Activated CD4-positive, alpha-beta T cell treated with anti-CD3 and anti-CD28 coated beads for 36 hours (primary cell): Measurements from ENCODE around the gene CCDC74A. TPM values are rescaled to one million over a fixed set of nuclear protein-coding genes. Genes with fewer than 3 reads are reported as not detected.
"Not testable (repeated sequence)": the region's sequence is repeated elsewhere in the genome, so short reads cannot be mapped to it uniquely, and the experiment has no call there.

Source experiments
- ATAC-seq: fragments of 200-7000 bp; cut with Tn5 transposase; one replicate; pipeline ENCODE4 v1.10.0; 2021; ENCODE audit warnings: mild to moderate bottlenecking, moderate library complexity
- CTCF ChIA-PET: fragments of 350-600 bp; sonication (Branson Sonifier 250); formaldehyde crosslinking; loops from one replicate; lab custom pipeline; 2021; ENCODE audit warnings: antibody characterized with exemption; lab: Charles Lee
- POLR2A ChIA-PET: fragments of 350-600 bp; sonication (Branson Sonifier 250); formaldehyde crosslinking; loops from one replicate; lab custom pipeline; 2021; ENCODE audit warnings: antibody characterized with exemption, inconsistent platforms; lab: Charles Lee
- DNase-seq: peaks from one replicate; pipeline ENCODE4 v3.0.0-alpha.2; 2020
- H3K27ac Mint-ChIP-seq: one replicate; pipeline ENCODE4 v1.8.0; 2021; ENCODE audit warnings: mixed read lengths
- H3K27me3 Mint-ChIP-seq: one replicate; pipeline ENCODE4 v1.8.0; 2021; ENCODE audit warnings: mixed read lengths
- H3K36me3 Mint-ChIP-seq: one replicate; pipeline ENCODE4 v1.8.0; 2021; ENCODE audit warnings: low read depth, mixed read lengths
- H3K4me1 Mint-ChIP-seq: one replicate; pipeline ENCODE4 v1.8.0; 2021; ENCODE audit warnings: mixed read lengths
- H3K4me3 Mint-ChIP-seq: one replicate; pipeline ENCODE4 v1.8.0; 2021; ENCODE audit warnings: mild to moderate bottlenecking, moderate library complexity, mixed read lengths
- H3K9me3 Mint-ChIP-seq: one replicate; pipeline ENCODE4 v1.8.0; 2021; ENCODE audit warnings: low read depth, mixed read lengths
- intact Hi-C, 2 experiments: fragments of 100-400 bp; cut with DNase I in 1 of 2; cut with micrococcal nuclease in 1 of 2; formaldehyde crosslinking; loops; one replicate each; pipeline versions ENCODE4 v1.14.2 to v1.15.1; 2022 to 2024; cut with DNase I, micrococcal nuclease
- total RNA-seq, 2 experiments: library from RNA; stranded (reverse); gene quantifications; one replicate each; pipeline ENCODE4 v1.2.3, GENCODE V29; 2021

CCDC74A gene
- total RNA-seq, 2 experiments from 2014 or later, result 3.0 to 3.5 TPM

- POLR2A ChIA-PET, H3K4me3 Mint-ChIP-seq, H3K9me3 Mint-ChIP-seq, H3K36me3 Mint-ChIP-seq, DNase-seq, ATAC-seq, CTCF ChIA-PET, intact Hi-C loops, H3K4me1 Mint-ChIP-seq, H3K27me3 Mint-ChIP-seq, H3K27ac Mint-ChIP-seq: not testable (repeated sequence)
Measured at GRCh38 chr2:131544006-131544812, 16.5 kb downstream of the CCDC74A start.

DNA sequence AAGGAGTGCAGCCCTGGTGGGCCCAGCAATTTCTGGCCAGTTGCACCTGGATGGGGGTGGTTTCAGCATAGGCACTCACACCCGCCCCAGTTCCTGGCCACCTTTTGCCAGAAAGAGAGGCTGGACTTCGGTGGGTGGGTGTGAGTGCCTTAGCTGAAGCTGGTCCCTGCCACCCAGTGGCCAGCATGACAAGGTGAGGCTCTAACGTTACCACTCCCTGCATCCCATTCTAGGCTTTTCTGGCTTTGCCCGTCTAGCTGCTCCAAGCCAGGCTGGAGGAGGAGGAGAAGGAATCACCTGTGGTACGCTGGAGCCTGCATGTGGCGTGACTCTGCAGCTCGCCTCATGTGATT lies 17.1 kb downstream of the CCDC74A start:
- ATAC-seq, H3K4me1 Mint-ChIP-seq, POLR2A ChIA-PET, H3K36me3 Mint-ChIP-seq, intact Hi-C loops, H3K27ac Mint-ChIP-seq, H3K4me3 Mint-ChIP-seq, H3K27me3 Mint-ChIP-seq, DNase-seq, CTCF ChIA-PET, H3K9me3 Mint-ChIP-seq: not testable (repeated sequence)

DNA sequence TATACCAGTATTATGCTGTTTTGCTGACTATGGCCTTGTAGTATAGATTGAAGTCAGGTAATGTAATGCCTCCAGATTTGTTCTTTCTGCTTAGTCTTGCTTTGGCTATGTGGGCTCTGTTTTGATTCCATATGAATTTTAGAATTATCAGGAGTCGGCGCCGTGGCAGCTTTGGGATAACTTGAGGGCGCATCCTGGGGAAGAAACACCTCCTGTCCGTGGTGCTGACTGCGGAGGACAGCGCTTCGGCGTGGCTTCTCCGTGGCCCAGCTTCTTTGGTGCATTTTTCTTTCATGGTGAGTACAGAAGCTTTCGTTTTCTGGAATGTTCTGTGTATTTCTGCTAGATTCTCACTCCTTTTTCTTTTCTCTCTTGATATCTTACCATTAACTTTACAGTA lies 25.2 kb downstream of the CCDC74A start:
- POLR2A ChIA-PET, result no interaction called here
- no peak overlapping the region for H3K4me3 Mint-ChIP-seq
- DNase-seq, result no peak

DNA sequence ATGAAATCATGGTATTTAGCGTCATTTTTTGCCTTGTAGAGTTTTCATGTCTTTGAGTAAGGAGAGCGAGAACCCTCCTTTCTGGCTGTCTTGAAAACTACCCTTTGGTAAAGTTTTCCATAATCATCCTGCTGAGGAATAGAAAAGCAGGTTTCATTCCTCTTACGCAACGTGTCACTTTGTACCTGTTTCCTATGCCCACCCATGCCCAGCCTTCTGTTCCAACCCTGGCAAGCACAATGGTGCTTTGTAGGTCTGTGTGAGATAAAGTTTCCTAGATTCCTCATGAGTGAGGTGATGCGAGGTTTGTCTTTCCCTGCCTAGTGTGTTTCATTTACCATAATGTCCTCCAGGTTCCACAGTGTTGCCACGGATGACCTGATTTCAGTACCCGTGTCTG lies 29.3 kb downstream of the CCDC74A start:
- no peak overlapping the region for H3K27ac Mint-ChIP-seq
- ChIA-PET POLR2A (no interaction called here), CTCF (no interaction called here)
- peaks cover 21% of the 10 kb centered on the region for H3K27me3 Mint-ChIP-seq
- H3K9me3 Mint-ChIP-seq, result no peaks in the 10 kb centered on the region
- ATAC-seq (no peak), DNase-seq (no peak)
- intact Hi-C loops, result no loop called here
- no peaks in the 10 kb centered on the region for H3K36me3 Mint-ChIP-seq
- peaks cover 2% of the 10 kb centered on the region for H3K4me1 Mint-ChIP-seq
- no peak overlapping the region for H3K4me3 Mint-ChIP-seq

More for the DNA sequence above, 25.2 kb downstream of the CCDC74A start:
- ATAC-seq, result no peak
- intact Hi-C loops, result no loop called here
- Mint-ChIP-seq H3K9me3 (no peaks in the 10 kb centered on the region), H3K36me3 (no peaks in the 10 kb centered on the region), H3K27ac (no peak overlapping the region), H3K4me1 (peaks cover under 1% of the 10 kb centered on the region), H3K27me3 (peaks cover 15% of the 10 kb centered on the region)
- CTCF ChIA-PET, result no interaction called here

GRCh38 chr2:131557558-131558321 lies 30.1 kb downstream of the CCDC74A start:
- ChIA-PET POLR2A (no interaction called here), CTCF (no interaction called here)
- H3K9me3 Mint-ChIP-seq, result no peaks in the 10 kb centered on the region
- peaks cover 2% of the 10 kb centered on the region for H3K4me1 Mint-ChIP-seq
- no peak overlapping the region for H3K4me3 Mint-ChIP-seq
- H3K27ac Mint-ChIP-seq, result no peak overlapping the region
- intact Hi-C loops, result no loop called here
- ATAC-seq (no peak), DNase-seq (no peak)
- peaks cover 21% of the 10 kb centered on the region for H3K27me3 Mint-ChIP-seq
- H3K36me3 Mint-ChIP-seq, result no peaks in the 10 kb centered on the region

GRCh38 chr2:131566371-131566770 lies 38.7 kb downstream of the CCDC74A start:
- ATAC-seq, result no peak
- no peak overlapping the region for H3K4me3 Mint-ChIP-seq
- no peak overlapping the region for H3K27ac Mint-ChIP-seq
- H3K9me3 Mint-ChIP-seq, result no peaks in the 10 kb centered on the region
- POLR2A ChIA-PET, result no interaction called here
- intact Hi-C loops, result no loop called here
- peaks cover 25% of the 10 kb centered on the region for H3K27me3 Mint-ChIP-seq
- H3K36me3 Mint-ChIP-seq, result no peaks in the 10 kb centered on the region
- CTCF ChIA-PET, result no interaction called here
- no peak for DNase-seq
- no peaks in the 10 kb centered on the region for H3K4me1 Mint-ChIP-seq

- H3K36me3 Mint-ChIP-seq, result no peaks in the 10 kb centered on the region
- no peak overlapping the region for H3K4me3 Mint-ChIP-seq
- intact Hi-C loops, result no loop called here
- H3K27ac Mint-ChIP-seq, result no peak overlapping the region
- no peaks in the 10 kb centered on the region for H3K9me3 Mint-ChIP-seq
- no peaks in the 10 kb centered on the region for H3K4me1 Mint-ChIP-seq
- ChIA-PET CTCF (no interaction called here), POLR2A (no interaction called here)
- peaks cover 26% of the 10 kb centered on the region for H3K27me3 Mint-ChIP-seq
- no peak for DNase-seq
- ATAC-seq, result no peak
Measured at GRCh38 chr2:131567891-131568290, 40.2 kb downstream of the CCDC74A start.

DNA sequence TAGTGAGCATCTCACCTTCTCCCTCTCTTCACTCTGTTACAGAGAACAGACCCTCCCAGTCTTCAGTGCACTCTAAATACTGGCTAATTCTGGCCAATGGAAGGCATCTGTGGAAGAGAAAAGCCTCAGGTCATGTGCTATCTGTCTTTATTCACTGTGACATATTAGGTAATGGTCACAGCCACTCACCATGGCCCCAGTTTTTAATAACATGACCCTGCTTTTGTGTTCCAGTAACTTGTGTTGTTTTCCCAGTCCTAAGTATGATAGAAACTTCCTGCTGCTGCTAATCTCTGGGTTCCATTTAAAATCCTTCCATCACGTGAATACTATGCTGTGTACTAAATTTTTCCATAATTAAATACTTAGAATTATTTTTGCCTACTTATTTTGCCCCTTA lies 40.7 kb downstream of the CCDC74A start:
- H3K27ac Mint-ChIP-seq, DNase-seq, H3K4me3 Mint-ChIP-seq, intact Hi-C loops, H3K36me3 Mint-ChIP-seq, H3K4me1 Mint-ChIP-seq, POLR2A ChIA-PET, H3K9me3 Mint-ChIP-seq, ATAC-seq, CTCF ChIA-PET: not testable (repeated sequence)
- H3K27me3 Mint-ChIP-seq, result peaks cover 30% of the 10 kb centered on the region

DNA sequence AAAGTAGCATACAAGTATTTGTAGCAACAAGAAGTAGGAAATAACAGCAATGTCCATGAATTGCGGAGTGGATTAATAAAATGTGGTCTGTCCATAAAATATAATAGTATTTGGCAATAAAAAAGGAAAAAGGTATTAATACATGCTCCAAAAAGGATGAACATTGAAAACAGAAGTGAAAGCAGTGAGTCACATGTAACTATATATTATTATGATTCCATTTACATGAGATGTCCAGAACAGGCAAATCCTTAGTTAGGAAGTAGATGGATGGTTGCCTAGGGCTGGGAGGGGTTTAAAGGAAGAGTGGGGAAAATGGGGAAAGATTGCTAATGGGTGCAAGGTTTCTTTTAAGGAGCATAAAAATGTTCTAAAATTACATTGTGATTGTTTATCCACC lies 44.5 kb downstream of the CCDC74A start:
- no peak overlapping the region for H3K4me3 Mint-ChIP-seq
- intact Hi-C loops, result no loop called here
- ChIA-PET CTCF (no interaction called here), POLR2A (no interaction called here)
- no peaks in the 10 kb centered on the region for H3K9me3 Mint-ChIP-seq
- H3K27ac Mint-ChIP-seq, result no peak overlapping the region
- no peaks in the 10 kb centered on the region for H3K36me3 Mint-ChIP-seq
- ATAC-seq, result no peak
- DNase-seq, result no peak
- no peaks in the 10 kb centered on the region for H3K4me1 Mint-ChIP-seq
- H3K27me3 Mint-ChIP-seq, result peaks cover 23% of the 10 kb centered on the region

GRCh38 chr2:131577812-131578211 lies 50.1 kb downstream of the CCDC74A start:
- Mint-ChIP-seq H3K4me3 (no peak overlapping the region), H3K4me1 (no peaks in the 10 kb centered on the region), H3K36me3 (no peaks in the 10 kb centered on the region), H3K9me3 (no peaks in the 10 kb centered on the region), H3K27ac (no peak overlapping the region), H3K27me3 (peaks cover 33% of the 10 kb centered on the region)
- intact Hi-C loops, result no loop called here
- ATAC-seq (no peak), DNase-seq (no peak)
- POLR2A ChIA-PET, result no interaction called here
- CTCF ChIA-PET, result no interaction called here

- ChIA-PET POLR2A (no interaction called here), CTCF (no interaction called here)
- Mint-ChIP-seq H3K4me3 (no peak overlapping the region), H3K27me3 (peaks cover 37% of the 10 kb centered on the region), H3K36me3 (no peaks in the 10 kb centered on the region), H3K9me3 (no peaks in the 10 kb centered on the region), H3K4me1 (no peaks in the 10 kb centered on the region), H3K27ac (no peak overlapping the region)
- ATAC-seq, result no peak
- no peak for DNase-seq
- intact Hi-C loops, result no loop called here
Measured at GRCh38 chr2:131580187-131580586, 52.5 kb downstream of the CCDC74A start.
